GM10248 (cell line): Measurements from ENCODE around the gene CTNNA3.
A peak's percentile ranks its signal among the peaks of the same experiment; 100 is the strongest.
"Not testable (repeated sequence)": the region's sequence is repeated elsewhere in the genome, so short reads cannot be mapped to it uniquely, and the experiment has no call there.

Experiments
- CTCF ChIA-PET: fragments of 300-600 bp; sonication (Branson Sonifier 250); formaldehyde crosslinking; extraction: SDS; loops from one replicate; lab custom pipeline; 2021; ENCODE audit warnings: antibody characterized with exemption; lab: Yijun Ruan, JAX
- POLR2A ChIA-PET: fragments of 350-650 bp; sonication (Branson Sonifier 250); formaldehyde crosslinking; extraction: SDS; loops from one replicate; lab custom pipeline; 2020; ENCODE audit warnings: antibody characterized with exemption; lab: Yijun Ruan, JAX
- DNase-seq: peaks from one replicate; pipeline ENCODE4 v3.0.0; 2012; ENCODE audit errors: extremely low spot score
- TF ChIP-seq, protein P1 (sequence below): IDR thresholded peaks from 2 replicates; pipeline ENCODE4 v1.5.1; 2012; ENCODE audit warnings: mild to moderate bottlenecking, low read depth; ENCODE audit errors: extremely low read depth, missing control alignments, control extremely low read depth

The CTNNA3 gene

DNA sequence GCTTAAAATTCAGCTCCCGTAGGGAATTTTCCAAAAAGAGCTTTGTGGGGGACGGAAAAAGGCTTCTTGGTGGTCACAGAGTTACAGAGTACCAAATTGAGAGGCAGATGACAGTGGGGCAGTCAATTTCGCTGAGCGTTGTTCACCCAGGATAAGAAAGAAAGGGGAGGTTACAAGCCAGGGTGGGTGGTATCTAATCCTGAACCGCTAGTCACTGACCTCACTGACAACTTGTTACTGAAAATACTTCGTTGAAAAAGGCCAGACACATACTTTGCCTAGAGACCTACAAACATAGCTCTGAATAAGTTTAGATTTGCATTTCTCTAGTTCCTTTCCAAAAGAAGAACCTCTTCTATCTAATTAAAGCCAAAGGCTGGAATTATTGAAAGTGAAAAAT, at the start of gene CTNNA3:
TSS of gene CTNNA3 (minus strand) at position 167 of the 400 bp plus-strand sequence.
- peak; percentile 28 for DNase-seq
- POLR2A ChIA-PET, result no interaction called here
- CTCF ChIA-PET, result interaction anchor here (0.7 to 7.8 kb wide), 7 partner anchors 11 to 94 kb away, joined by 3 to 208 read pairs (median 13); no protein-coding TSS in a partner anchor
- TF ChIP-seq, protein P1, sequence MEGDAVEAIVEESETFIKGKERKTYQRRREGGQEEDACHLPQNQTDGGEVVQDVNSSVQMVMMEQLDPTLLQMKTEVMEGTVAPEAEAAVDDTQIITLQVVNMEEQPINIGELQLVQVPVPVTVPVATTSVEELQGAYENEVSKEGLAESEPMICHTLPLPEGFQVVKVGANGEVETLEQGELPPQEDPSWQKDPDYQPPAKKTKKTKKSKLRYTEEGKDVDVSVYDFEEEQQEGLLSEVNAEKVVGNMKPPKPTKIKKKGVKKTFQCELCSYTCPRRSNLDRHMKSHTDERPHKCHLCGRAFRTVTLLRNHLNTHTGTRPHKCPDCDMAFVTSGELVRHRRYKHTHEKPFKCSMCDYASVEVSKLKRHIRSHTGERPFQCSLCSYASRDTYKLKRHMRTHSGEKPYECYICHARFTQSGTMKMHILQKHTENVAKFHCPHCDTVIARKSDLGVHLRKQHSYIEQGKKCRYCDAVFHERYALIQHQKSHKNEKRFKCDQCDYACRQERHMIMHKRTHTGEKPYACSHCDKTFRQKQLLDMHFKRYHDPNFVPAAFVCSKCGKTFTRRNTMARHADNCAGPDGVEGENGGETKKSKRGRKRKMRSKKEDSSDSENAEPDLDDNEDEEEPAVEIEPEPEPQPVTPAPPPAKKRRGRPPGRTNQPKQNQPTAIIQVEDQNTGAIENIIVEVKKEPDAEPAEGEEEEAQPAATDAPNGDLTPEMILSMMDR, result no peak

DNA sequence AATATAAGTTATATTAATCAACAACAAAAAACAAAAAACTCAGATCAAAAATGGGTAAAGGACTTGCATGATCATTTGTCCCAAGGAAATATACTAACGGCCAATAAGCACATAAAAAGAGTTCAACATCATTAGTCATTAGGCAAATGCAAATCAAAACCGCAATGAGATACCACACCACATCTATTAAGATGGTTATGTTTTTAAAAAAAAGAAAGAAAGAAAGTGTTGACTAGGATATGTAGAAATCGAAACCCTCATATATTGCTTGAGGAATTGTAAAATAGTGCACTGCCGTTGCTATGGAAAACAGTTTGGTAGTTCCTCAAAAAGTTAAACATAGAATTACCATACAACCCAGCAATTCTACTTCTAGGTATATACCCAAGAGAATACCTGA, 39.4 kb upstream of the CTNNA3 start:
- TF ChIP-seq, protein P1, result no peak
- ChIA-PET POLR2A (no interaction called here), CTCF (no interaction called here)
- DNase-seq, result no peak

DNA sequence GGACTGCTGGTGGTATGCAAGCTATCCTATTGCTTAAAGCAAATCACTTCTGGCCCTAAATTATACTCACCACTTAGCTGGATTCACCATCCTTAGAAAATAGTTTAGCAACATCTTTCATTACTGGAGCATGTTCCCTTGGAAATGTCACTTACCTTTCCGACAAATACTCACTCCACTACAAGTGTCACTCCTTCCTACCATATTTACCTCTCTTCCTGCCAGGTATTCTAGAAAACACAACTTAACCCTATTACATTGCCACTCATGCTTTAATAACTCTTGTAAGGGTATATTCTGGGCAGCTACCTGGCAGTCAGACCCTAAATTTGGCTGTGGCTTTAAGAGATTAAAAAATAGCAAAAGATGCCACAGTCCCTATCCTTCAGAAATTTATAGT, 37.5 kb upstream of the CTNNA3 start:
- TF ChIP-seq, protein P1, result no peak
- POLR2A ChIA-PET, result no interaction called here
- CTCF ChIA-PET, result interaction anchor here (2.3 to 3.1 kb wide), 2 partner anchors 10 to 46 kb away, joined by 8 to 9 read pairs; no protein-coding TSS in a partner anchor
- DNase-seq, result no peak

DNA sequence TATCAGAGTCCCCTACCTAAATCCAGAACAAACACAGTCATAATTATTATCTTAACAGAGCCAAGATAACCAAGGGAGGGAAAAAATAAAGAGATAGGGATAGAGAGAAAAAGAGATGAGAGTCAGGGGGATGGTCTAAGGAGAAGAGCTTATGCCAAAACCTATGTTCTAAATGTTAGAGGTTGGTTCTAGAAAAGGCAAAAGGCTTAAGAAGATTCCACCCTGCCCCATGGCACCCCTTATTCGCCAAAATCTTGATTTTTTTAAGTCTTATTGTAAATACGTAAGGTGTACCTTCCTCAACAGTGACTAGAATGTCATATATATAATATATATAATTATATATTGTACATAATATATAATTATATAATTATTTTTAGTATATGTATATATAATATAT, 29.6 kb upstream of the CTNNA3 start:
- no peak for DNase-seq

DNA sequence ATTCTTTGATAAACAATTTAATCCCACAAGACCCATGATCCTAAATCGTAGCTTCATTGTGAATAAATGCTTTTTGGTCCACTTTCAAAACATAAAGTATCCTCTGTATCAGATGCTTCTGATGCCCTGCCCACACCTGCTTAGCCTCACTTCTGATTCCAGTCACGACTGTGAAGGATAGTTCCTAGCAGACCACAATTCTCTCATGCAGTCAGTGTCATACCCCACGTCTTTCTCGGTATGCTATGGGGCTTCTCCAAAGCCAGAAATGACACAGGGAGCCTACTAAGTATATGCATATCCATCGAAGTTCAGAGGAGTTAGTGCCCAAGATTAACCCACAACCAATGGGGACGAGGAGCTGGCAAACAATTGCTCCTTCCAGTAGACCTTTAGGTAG, 27.6 kb upstream of the CTNNA3 start:
- CTCF ChIA-PET, result interaction anchor here (0.9 to 2.6 kb wide), 7 partner anchors 9 to 65 kb away, joined by 3 to 14 read pairs (median 9); no protein-coding TSS in a partner anchor
- POLR2A ChIA-PET, result no interaction called here
- no peak for DNase-seq
- TF ChIP-seq, protein P1, result no peak

More for the DNA sequence above, 29.6 kb upstream of the CTNNA3 start:
- TF ChIP-seq, protein P1, result no peak
- POLR2A ChIA-PET, result no interaction called here
- CTCF ChIA-PET, result interaction anchor here (2.4 kb wide), 1 partner anchor 63 kb away, joined by 8 read pairs; no protein-coding TSS in a partner anchor

DNA sequence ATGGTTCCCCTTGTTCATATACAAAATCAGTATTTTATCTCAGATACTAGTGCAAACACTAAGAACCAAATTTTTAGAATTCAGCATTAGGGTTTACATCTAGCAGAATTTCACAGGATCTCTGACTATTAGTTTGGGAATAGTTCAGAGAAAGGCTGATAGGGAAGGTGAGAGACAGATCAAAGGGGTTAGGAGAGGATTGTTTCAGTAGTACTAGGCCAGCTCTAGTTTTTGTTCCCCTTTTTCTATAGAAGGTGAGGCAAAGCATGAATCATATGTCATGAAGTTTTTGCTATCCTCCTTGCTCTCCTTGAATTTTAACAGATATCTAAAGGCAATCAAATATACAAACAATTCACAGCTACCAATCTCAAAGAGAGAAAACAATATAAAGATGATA, 26.1 kb upstream of the CTNNA3 start:
- TF ChIP-seq, protein P1, result no peak
- ChIA-PET CTCF (interaction anchor here (0.8 to 2.6 kb wide), 4 partner anchors 10 to 54 kb away, joined by 3 to 11 read pairs (median 6); no protein-coding TSS in a partner anchor), POLR2A (no interaction called here)
- DNase-seq, result peak; percentile 31

DNA sequence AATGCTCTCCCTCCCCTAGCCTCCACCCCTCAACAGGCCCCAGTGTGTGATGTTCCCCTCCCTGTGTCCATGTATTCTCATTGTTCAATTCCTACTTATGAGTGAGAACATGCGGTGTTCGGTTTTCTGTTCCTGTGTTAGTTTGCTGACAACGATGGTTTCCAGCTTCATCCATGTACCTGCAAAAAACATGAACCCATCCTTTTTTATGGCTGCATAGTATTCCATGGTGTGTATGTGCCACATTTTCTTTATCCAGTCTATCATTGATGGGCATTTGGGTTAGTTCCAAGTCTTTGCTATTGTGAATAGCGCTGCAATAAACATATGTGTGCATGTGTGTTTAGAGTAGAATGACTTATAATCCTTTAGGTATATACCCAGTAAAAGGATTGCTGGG, 20.5 kb upstream of the CTNNA3 start:
- POLR2A ChIA-PET, DNase-seq: not testable (repeated sequence)
- CTCF ChIA-PET, result interaction anchor here (0.8 kb wide), 1 partner anchor 19 kb away, joined by 4 read pairs; no protein-coding TSS in a partner anchor
